Liver (tissue), 9 donors: ENCODE results near the gene PYY. TPM values are rescaled to one million over a fixed set of nuclear protein-coding genes. Genes with fewer than 3 reads are reported as not detected.

ENCODE experiments used
- DNase-seq: peaks from one replicate; pipeline ENCODE4 v3.0.0-alpha.2; 2017; ENCODE audit warnings: low spot score
- H3K27ac ChIP-seq, 2 donors: one replicate each; pipeline ENCODE4 v1.7.0; 2013; ENCODE audit warnings: inconsistent platforms in 2 of 2, low read length in 2 of 2, control low read depth in 1 of 2, low read depth in 1 of 2, mild to moderate bottlenecking in 1 of 2
- H3K27me3 ChIP-seq, 4 donors: one replicate each; pipeline versions ENCODE4 v1.6.1 to v1.7.0; 2013; ENCODE audit warnings: low read length in 3 of 4, inconsistent platforms in 1 of 4, mild to moderate bottlenecking in 1 of 4, moderate library complexity in 1 of 4; ENCODE audit not compliant: control insufficient read depth in 4 of 4, insufficient read depth in 4 of 4
- H3K36me3 ChIP-seq, 4 donors: one replicate each; pipeline versions ENCODE4 v1.6.1 to v1.7.0; 2013; ENCODE audit warnings: low read length in 3 of 4, mild to moderate bottlenecking in 3 of 4, low read depth in 1 of 4, moderate library complexity in 1 of 4; ENCODE audit not compliant: control insufficient read depth in 4 of 4, insufficient read depth in 3 of 4
- H3K4me1 ChIP-seq, 4 donors: one replicate each; pipeline versions ENCODE4 v1.6.1 to v1.7.0; 2013; ENCODE audit warnings: low read length in 3 of 4, mild to moderate bottlenecking in 3 of 4, moderate library complexity in 1 of 4; ENCODE audit not compliant: control insufficient read depth in 4 of 4, insufficient read depth in 4 of 4
- H3K4me3 ChIP-seq, 3 donors: one replicate each; pipeline versions ENCODE4 v1.6.1 to v1.7.0; 2013; ENCODE audit warnings: low read length in 3 of 3, control low read depth in 1 of 3, low read depth in 1 of 3, mild to moderate bottlenecking in 1 of 3
- H3K9ac ChIP-seq, 2 donors: one replicate each; pipeline ENCODE4 v1.7.0; 2013; ENCODE audit warnings: low read length in 2 of 2, mild to moderate bottlenecking in 2 of 2, moderate library complexity in 2 of 2, control low read depth in 1 of 2, low read depth in 1 of 2
- H3K9me3 ChIP-seq, 4 donors: one replicate each; pipeline versions ENCODE4 v1.6.1 to v1.7.0; 2013; ENCODE audit warnings: low read length in 3 of 4; ENCODE audit not compliant: control insufficient read depth in 4 of 4
- ATF3 ChIP-seq: IDR thresholded peaks from 2 replicates; pipeline ENCODE4 v1.6.1; 2016; ENCODE audit warnings: antibody characterized with exemption
- CTCF ChIP-seq: fragments of 150-350 bp; IDR thresholded peaks from 2 replicates; pipeline ENCODE4 v1.5.1; 2017; ENCODE audit warnings: improper control_type of control experiment, low read depth, low read length; ENCODE audit not compliant: missing input control
- EGR1 ChIP-seq, 2 donors: IDR thresholded peaks; 2 replicates each; pipeline ENCODE4 v1.6.1; 2016 to 2018; ENCODE audit warnings: antibody characterized with exemption in 2 of 2, low read depth in 2 of 2
- FOXA1 ChIP-seq: IDR thresholded peaks from 2 replicates; pipeline ENCODE4 v1.6.1; 2016; ENCODE audit warnings: antibody characterized with exemption
- FOXA2 ChIP-seq: IDR thresholded peaks from 2 replicates; pipeline ENCODE4 v1.6.1; 2016; ENCODE audit warnings: antibody characterized with exemption
- GABPA ChIP-seq, 2 donors: IDR thresholded peaks in 1 of 2; conservative IDR thresholded peaks in 1 of 2; 2 replicates each; pipeline ENCODE4 v1.6.1; 2016; ENCODE audit warnings: antibody characterized with exemption in 2 of 2, mild to moderate bottlenecking in 1 of 2, moderate library complexity in 1 of 2
- HNF4A ChIP-seq, 2 donors: conservative IDR thresholded peaks; 2 replicates each; pipeline ENCODE4 v1.6.1; 2016; ENCODE audit warnings: antibody characterized with exemption in 2 of 2, mild to moderate bottlenecking in 2 of 2
- HNF4G ChIP-seq: IDR thresholded peaks from 2 replicates; pipeline ENCODE4 v1.6.1; 2016; ENCODE audit warnings: antibody characterized with exemption
- JUND ChIP-seq, 2 donors: IDR thresholded peaks; 2 replicates each; pipeline ENCODE4 v1.6.1; 2016; ENCODE audit warnings: antibody characterized with exemption in 2 of 2
- MAX ChIP-seq: IDR thresholded peaks from 2 replicates; pipeline ENCODE4 v1.6.1; 2016; ENCODE audit warnings: antibody characterized with exemption
- NR2F2 ChIP-seq: IDR thresholded peaks from 2 replicates; pipeline ENCODE4 v1.6.1; 2016; ENCODE audit warnings: antibody characterized with exemption
- RAD21 ChIP-seq, 2 donors: IDR thresholded peaks; 2 replicates each; pipeline ENCODE4 v1.6.1; 2016; ENCODE audit warnings: antibody characterized with exemption in 2 of 2, mild to moderate bottlenecking in 2 of 2
- REST ChIP-seq: IDR thresholded peaks from 2 replicates; pipeline ENCODE4 v1.6.1; 2016; ENCODE audit warnings: antibody characterized with exemption, mild to moderate bottlenecking
- RXRA ChIP-seq, 2 donors: IDR thresholded peaks; 2 replicates each; pipeline ENCODE4 v1.6.1; 2017 to 2018; ENCODE audit warnings: antibody characterized with exemption in 2 of 2, mild to moderate bottlenecking in 1 of 2
- SP1 ChIP-seq: IDR thresholded peaks from 2 replicates; pipeline ENCODE4 v1.6.1; 2018; ENCODE audit warnings: antibody characterized with exemption, mild to moderate bottlenecking
- TAF1 ChIP-seq: conservative IDR thresholded peaks from 2 replicates; pipeline ENCODE4 v1.6.1; 2016; ENCODE audit warnings: antibody characterized with exemption, mild to moderate bottlenecking
- YY1 ChIP-seq: IDR thresholded peaks from 2 replicates; pipeline ENCODE4 v1.6.1; 2016; ENCODE audit warnings: antibody characterized with exemption, mild to moderate bottlenecking
- ZBTB33 ChIP-seq: IDR thresholded peaks from 2 replicates; pipeline ENCODE4 v1.6.1; 2016; ENCODE audit warnings: antibody characterized with exemption
- WGBS: extraction: QIAGEN DNeasy Blood & Tissue Kit; methylation state at CpG from one replicate; pipeline ENCODE4 v1.1.7; 2013; 5-methylcytosine and 5-hydroxymethylcytosine counted together
- polyA plus RNA-seq, 2 donors: library from polyadenylated mRNA; stranded (reverse) in 1 of 2; unstranded in 1 of 2; fragments of 200-250 nt in 1 of 2; fragments of >200 nt in 1 of 2; fragmentation: Nextera tagmentation in 1 of 2; extraction: Ambion mirVana in 1 of 2; gene quantifications; one replicate each; pipeline versions ENCODE4 v1.2.1 to v1.2.3, GENCODE V29; 2013 to 2015
- total RNA-seq, 2 donors: library from RNA; depleted of rRNA; stranded (reverse); fragments of >200 nt; gene quantifications; one replicate each; pipeline ENCODE4 v1.2.3, GENCODE V29; 2014
- donor health status: healthy.
- donor health status: healthy.
- donor health status: healthy.
- donor health status: healthy.
- donor health status: healthy.

PYY gene
- total and polyA plus RNA-seq, 4 donors, result 0.05 TPM; not detected in 3

GRCh38 chr17:43936434-43936833, 17.3 kb downstream of the PYY start:
- no peaks in the 10 kb centered on the region for H3K36me3 ChIP-seq
- H3K9ac ChIP-seq, result no peak overlapping the region
- no peak overlapping the region for H3K4me3 ChIP-seq
- H3K27me3 ChIP-seq, result no peaks in the 10 kb centered on the region
- no peak for DNase-seq
- H3K9me3 ChIP-seq, result no peaks in the 10 kb centered on the region
- TF ChIP-seq CTCF, result no peak
- no peak for TF ChIP-seq REST
- TF ChIP-seq RXRA (IDR thresholded peaks at IDR 0.05), result no peak
- no peak for TF ChIP-seq GABPA (IDR thresholded peaks at IDR 0.05 in 1 of 2, conservative IDR thresholded peaks at IDR 0.05 in 1 of 2)
- no peak for TF ChIP-seq YY1
- TF ChIP-seq JUND (IDR thresholded peaks at IDR 0.05), result no peak
- TF ChIP-seq FOXA1, result no peak
- no peak for TF ChIP-seq EGR1 (IDR thresholded peaks at IDR 0.05; ENCODE audit: low read depth in 2 of 2)
- TF ChIP-seq MAX, result no peak
- TF ChIP-seq ZBTB33, result no peak
- no peak for TF ChIP-seq SP1
- no peak for TF ChIP-seq FOXA2
- no peak for TF ChIP-seq TAF1
- TF ChIP-seq NR2F2, result no peak
- no peak for TF ChIP-seq ATF3
- TF ChIP-seq HNF4A (conservative IDR thresholded peaks at IDR 0.05), result no peak
- no peak for TF ChIP-seq RAD21 (IDR thresholded peaks at IDR 0.05)
- no peak for TF ChIP-seq HNF4G
- H3K4me1 ChIP-seq, result peaks cover 0 to 6% (median 5%) of the 10 kb centered on the region in 4 donors
- 95% methylated on average over 3 of the region's 3 CpGs for WGBS
- H3K27ac ChIP-seq, result no peak overlapping the region

- 88% methylated on average over 6 of the region's 6 CpGs for WGBS
- no peaks in the 10 kb centered on the region for H3K27me3 ChIP-seq
- TF ChIP-seq YY1, result no peak
Measured at GRCh38 chr17:43935926-43936261, 17.8 kb downstream of the PYY start.

More at GRCh38 chr17:43935926-43936261, 17.8 kb downstream of the PYY start:
- no peak overlapping the region for H3K27ac ChIP-seq
- no peaks in the 10 kb centered on the region for H3K36me3 ChIP-seq
- H3K9ac ChIP-seq, result no peak overlapping the region
- peaks cover 2 to 10% (median 8%) of the 10 kb centered on the region in 4 donors for H3K4me1 ChIP-seq
- no peak for DNase-seq
- H3K9me3 ChIP-seq, result no peaks in the 10 kb centered on the region
- no peak overlapping the region for H3K4me3 ChIP-seq
